ENCODE results near the gene AGFG2.

AGFG2 gene

DNA sequence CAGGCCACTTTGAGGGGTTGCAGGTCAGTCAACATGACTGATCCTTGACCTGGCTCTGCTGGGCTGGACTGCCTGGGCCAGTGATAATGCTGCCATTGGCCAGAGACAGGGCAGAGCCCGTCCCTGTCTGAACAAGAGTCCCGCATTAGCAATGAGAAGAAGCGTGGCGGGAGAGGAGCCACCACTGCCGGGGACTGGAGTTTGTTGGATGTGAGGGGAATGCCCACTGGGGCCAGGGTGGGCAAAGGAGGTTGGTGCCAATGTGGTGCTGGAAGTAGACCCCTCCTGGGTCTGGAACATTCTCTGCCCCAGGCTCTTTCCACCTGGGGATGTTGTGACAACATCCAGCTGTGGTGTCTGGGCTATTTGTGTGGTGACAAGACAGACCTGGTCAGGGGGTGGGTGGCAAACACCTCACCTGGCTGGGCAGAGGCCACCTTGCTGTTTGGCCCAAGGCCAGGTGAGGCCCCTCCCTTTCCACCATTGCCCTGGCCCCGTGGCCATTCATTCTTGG is 27.1 kb downstream of the AGFG2 start:
- H3K4me3 ChIP-seq (ENCODE audit: low read length): no peak overlapping the region
- TF ChIP-seq, protein P1, sequence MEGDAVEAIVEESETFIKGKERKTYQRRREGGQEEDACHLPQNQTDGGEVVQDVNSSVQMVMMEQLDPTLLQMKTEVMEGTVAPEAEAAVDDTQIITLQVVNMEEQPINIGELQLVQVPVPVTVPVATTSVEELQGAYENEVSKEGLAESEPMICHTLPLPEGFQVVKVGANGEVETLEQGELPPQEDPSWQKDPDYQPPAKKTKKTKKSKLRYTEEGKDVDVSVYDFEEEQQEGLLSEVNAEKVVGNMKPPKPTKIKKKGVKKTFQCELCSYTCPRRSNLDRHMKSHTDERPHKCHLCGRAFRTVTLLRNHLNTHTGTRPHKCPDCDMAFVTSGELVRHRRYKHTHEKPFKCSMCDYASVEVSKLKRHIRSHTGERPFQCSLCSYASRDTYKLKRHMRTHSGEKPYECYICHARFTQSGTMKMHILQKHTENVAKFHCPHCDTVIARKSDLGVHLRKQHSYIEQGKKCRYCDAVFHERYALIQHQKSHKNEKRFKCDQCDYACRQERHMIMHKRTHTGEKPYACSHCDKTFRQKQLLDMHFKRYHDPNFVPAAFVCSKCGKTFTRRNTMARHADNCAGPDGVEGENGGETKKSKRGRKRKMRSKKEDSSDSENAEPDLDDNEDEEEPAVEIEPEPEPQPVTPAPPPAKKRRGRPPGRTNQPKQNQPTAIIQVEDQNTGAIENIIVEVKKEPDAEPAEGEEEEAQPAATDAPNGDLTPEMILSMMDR (IDR thresholded peaks at IDR 0.05; ENCODE audit: insufficient read depth, low read depth, low read length, missing control alignments): no peak
- no peak for DNase-seq (ENCODE audit: low read depth)

DNA sequence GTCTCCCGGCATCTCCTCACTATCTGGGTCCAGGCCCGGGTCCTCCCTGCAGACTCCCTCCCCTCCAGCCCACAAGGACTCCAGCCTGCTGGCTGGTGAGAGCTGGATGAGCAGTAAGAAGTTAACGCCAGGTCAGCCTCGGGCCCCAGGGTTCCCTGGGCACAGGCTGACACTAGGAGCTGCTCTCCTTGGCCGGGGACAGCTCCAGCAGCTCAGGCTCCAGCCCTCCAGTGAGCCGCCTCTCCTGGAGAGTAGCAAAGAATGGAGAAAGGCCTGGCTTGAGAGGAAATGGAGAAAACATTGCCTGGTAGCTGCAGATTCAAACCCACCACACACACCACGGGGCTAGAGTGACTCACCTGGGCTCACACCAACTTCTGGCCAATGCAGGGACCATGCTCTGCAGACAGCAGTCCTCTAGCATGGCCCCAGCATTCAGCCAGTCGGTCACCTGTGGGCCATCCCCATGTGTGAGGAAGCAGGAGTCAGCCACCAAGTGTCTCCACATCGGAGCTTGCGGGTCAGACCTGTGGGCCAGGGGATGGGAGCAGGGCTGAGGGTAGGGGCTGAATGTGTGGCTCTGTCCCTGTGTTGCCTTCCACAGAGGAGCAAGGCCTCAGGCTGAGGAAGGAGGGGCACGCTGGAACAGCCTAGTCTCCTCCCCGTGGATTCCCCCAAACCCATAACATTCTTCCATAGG is 28.2 kb downstream of the AGFG2 start:
- no peak overlapping the region for H3K4me3 ChIP-seq (ENCODE audit: low read length)
- no peak for DNase-seq (ENCODE audit: low read depth)
- TF ChIP-seq, protein P1 (IDR thresholded peaks at IDR 0.05; ENCODE audit: insufficient read depth, low read depth, low read length, missing control alignments): no peak

DNA sequence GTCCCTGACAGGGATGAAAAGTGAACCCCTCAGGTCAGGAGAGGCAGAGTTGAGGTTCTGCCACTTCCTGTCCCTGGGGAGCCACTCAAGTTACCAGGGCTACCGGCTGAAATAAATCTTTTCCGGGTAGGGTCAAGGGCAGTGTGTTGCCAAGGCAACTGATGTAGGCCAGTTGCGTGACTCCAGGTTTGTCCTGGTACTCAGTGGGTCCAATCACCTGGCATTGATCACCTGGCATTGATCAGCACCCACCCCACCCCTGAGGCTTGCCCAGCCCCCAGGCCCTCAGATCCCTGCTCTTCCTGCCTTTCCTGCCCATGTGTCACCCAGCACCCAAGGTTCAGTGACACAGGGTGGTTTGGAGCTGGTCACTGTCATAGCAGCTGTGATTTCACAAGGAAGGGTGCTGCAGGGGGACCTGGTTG is 28.8 kb downstream of the AGFG2 start:
- TF ChIP-seq, protein P1 (IDR thresholded peaks at IDR 0.05; ENCODE audit: insufficient read depth, low read depth, low read length, missing control alignments): no peak
- DNase-seq (ENCODE audit: low read depth): no peak
- no peak overlapping the region for H3K4me3 ChIP-seq (ENCODE audit: low read length)

DNA sequence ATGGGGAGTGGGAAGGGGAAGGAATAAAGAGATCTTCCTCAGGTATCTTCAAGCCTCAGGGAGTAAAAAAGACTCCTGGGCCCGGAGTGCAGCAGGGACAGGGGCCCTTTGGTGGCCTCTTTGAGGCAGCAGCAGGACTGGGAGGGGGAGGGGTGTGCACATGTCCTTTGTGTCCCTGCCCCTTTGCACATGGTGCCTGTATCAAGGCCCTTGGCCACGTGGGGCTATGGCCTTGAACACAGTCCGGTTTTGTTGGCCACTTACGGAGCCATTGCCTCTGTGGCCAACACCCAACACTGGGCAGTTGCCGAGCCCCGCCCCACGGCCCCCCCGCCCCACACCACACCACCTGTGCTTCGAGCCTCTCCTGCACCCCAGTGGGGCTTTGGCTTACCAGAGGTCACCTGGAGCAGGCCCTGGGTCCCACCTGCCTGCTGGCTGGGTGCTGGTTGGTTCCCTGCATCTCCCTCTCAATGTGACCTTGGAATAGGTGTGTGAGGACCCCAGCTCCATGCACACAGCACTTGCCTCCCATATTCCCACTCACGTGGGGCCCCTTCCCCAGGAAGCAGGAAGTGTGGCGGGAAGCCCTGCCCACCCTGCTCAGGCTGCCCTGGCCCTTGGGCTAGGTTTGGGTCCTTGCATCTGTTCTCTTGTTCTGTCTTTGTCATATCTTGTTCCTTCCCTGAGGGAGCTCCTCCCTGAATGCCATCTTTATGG is 29.3 kb downstream of the AGFG2 start:
- no peak for DNase-seq (ENCODE audit: low read depth)
- H3K4me3 ChIP-seq (ENCODE audit: low read length): no peak overlapping the region
- TF ChIP-seq, protein P1 (IDR thresholded peaks at IDR 0.05; ENCODE audit: insufficient read depth, low read depth, low read length, missing control alignments): no peak

DNA sequence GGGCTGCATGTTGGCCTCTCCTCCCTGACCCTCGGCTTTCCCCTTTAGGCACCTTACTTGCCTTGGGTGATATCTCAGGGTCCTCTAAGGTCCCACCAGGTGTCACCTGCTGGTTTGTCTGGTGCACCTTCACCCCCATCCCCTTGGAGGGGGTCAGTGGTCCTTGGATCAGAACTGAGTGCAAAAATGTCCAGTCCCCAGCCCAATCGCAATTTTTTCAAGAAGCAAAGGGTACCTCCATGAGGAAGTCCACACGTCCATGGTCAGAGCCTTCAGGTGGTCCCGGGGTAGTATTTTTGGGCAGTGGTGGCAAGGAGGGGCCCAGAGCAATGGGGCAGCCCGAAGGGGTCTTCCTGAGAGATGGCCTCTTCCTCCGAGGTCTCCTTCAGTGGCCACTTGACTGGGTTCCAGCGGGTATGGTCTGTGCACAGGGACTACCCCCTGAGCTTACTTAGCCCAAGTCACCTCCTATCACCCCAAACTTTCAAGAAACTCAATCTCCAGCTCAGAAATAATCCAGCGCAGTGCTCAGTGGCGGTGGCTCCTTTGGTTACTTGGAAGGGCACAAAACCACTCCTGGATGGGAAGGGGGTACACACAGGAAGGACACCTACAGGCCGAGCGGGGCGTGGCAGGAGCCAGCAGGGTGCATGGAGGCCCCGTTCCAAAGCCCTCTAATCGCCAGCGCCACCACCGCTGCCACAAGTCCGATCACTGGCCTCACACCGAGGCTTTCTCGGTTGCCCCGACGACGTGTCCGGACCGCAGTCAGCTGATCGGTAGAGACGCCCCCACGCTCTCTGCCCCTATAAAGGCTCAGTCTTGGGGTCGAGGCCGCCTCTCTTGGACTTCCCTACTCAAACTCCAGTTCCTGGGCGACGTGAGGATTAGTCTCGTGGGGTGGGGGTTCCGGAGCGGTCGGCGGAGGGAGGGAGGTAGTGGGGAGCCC is 30.2 kb downstream of the AGFG2 start:
- no peak overlapping the region for H3K4me3 ChIP-seq (ENCODE audit: low read length)
- TF ChIP-seq, protein P1 (IDR thresholded peaks at IDR 0.05; ENCODE audit: insufficient read depth, low read depth, low read length, missing control alignments): peak; percentile 33
- no peak for DNase-seq (ENCODE audit: low read depth)

DNA sequence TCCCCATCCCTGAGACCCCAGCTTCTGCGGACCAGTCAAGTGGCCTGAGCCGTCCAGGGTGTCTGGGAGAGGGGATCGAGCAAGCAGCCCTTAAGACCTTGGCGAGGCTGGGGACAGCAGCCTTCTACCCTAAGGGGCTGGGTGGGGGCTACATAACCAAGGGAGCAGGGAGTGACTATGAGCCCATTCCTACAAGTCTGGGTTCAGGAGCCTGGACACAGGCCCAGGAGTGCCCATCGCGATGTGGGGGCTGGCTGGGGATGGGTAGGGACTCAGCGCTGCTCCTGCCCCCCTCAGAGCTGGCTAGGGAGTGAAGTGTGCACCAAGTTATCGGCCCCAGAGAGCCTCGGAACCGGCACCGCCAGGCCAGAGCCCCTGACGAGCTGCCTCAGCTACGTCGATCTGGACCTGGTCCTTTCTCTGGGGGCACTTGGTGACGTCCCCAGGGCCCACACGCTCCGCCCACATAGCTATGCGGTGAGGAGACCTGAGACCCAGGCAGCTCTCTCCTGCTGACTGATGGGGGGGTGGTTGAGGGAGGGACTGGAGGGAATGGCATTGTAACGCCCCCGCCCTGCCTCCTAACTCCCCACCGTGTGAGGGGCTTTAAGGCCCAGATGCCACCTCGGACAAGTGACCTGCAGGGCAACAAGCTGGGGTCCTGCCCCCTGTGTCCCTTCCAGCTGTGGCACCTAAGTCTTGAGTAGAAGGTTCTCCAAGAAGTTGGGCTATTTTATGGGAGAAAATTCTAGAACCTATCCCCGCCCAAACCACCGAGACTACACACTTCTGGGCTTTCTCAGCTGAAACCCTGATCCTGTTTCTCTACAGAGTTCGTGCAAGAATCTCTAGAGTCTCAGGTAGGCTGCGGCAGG is 32.2 kb downstream of the AGFG2 start:
- no peak for DNase-seq (ENCODE audit: low read depth)
- H3K4me3 ChIP-seq (ENCODE audit: low read length): no peak overlapping the region
- TF ChIP-seq, protein P1 (IDR thresholded peaks at IDR 0.05; ENCODE audit: insufficient read depth, low read depth, low read length, missing control alignments): no peak
